Amniotic stem cell (primary cell): ENCODE results near the gene C15orf39.

Experiments
- DNase-seq: peaks from one replicate; lab custom pipeline; 2025; lab: John Stamatoyannopoulos, UW

Gene C15orf39

DNA sequence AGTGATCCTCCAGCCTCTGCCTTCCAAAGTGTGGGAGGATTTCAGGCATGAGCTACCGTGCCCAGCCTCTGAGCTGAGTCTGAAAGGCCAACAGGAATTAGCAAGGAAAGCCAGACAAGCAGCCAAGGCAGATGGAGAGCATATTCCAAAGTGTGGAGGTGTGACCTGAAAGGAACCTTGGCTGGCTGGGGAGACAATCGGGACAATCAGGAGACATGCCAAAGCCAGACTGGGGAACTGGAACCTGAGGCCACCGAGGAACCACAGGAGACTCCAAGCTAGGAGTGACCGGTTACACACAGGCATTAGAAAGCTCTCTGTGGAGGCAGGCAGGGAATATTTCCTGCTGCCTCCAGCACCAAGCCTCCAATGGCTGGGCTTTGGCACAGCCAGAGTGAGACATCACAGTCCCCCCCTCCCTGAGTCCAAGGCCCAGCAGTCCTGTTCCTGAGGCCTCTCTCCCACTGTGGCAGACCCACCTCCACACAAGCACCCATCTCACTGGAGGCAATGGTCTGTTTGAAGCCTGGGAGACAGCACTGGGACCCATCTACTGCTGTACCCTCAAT, 4.5 kb upstream of the C15orf39 start:
- DNase-seq, result no peak

- no peak for DNase-seq
Observed at GRCh38 chr15:75198560-75199356, 2.9 kb upstream of the C15orf39 start.

GRCh38 chr15:75199357-75199940, 2.2 kb upstream of the C15orf39 start:
- no peak for DNase-seq

DNA sequence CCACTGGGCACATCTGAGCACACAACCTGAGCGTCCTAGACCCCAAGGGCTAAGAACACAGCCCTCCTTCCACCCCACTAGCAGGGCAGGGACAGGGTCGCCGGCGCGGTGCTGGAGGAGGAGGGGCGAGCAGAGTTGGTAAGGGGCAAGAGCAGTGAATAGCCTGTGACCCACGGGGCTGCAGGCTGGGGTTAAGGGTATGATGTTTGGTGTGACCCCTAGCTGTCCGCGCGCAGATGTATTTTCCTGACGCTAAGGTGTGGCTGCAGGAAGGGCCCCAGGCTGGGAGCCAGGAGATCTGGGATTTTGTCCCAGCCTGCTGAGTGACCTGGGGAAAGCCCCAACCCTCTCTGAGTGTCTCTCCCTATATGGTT, 1.3 kb upstream of the C15orf39 start:
- no peak for DNase-seq

- DNase-seq, result no peak
Observed at GRCh38 chr15:75200765-75201615, 692 bp upstream of the C15orf39 start.

DNA sequence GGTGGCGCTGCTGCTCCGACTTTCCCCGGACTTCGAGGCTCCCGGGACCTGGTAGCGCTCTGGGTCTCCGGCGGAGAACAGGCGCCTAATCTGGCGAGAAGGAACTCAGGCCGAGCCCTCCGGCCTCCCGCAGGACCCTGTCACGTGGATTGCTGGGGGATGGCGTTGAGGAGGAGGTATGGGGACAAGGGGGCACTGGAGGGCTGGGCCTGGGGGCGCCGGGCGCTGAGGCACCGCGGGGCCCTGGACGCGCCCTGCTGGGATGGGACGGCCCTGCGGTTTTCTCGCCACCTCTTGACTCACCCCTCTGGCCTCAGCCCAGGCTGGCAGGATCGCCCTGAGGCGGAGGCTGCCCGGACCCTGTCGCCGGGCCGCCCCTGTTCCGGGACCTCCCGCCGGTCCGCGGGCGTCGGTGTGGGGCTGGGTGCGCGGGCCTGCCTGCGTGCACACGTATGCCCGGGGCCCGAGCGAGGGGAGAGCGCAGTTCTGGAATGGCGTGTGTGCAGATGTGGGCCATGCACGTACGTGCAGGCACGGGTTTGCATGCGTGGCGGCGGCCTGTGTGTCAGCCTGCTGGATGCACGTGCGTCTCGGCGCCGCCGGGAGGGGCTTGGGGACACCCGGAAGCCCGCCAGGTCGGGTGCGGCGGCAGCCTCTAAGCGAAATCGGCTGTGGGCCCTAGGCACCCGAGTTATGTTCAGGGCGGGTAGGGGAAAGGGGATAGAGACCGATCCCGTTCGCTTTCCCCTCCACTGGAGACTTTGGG, 752 bp downstream of the C15orf39 start:
- peak; percentile 59 for DNase-seq

GRCh38 chr15:75203017-75203907, 1.6 kb downstream of the C15orf39 start:
- no peak for DNase-seq

DNA sequence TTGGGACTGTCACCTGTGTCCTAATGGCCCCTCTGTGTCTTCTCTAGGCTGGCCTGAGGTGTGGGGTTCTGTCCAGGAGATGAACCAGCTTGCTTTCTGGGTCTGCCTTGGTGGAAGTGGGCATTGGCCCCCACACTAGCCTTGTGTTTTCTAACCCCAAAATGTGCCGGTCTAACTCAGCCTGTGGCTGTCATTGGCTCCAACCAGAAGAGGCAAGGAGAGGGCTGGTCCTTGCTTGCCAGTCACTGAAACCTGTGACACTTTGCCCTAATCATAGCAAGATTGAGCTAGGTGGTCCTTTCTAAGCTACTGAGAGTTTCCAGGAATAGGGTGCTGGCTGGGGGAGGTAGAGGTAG, 2.2 kb downstream of the C15orf39 start:
- no peak for DNase-seq

DNA sequence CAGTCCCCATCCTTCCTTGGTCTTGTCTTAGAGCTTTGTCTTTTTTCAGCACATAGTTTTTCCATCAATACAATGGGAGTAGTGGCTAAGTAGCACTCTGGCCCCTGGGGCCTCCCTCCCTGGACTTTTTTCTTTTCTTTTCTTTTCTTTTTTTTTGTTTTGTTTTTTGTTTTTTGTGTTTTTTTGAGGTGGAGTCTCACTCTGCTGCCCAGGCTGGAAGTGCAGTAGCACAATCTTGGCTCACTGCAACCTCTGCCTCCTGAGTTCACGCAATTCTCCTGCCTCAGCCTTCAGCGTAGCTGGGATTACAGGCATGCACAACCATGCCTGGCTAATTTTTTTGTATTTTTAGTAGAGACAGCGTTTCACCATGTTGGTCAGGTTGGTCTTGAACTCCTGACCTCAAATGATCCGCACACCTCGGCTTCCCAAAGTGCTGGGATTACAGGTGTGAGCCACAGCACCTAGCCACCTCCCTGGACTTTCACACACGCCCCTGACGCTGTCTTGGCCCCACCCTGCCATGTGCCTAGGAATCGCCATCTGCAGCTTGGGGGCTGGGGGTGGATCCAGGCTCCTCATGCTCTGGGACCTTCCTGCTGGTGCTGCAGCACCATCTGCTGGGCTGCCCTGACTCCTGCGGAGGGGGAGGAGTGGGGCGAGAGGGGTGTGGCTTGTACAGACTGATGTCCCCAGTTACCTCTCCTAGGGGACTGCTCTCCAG, 2.8 kb downstream of the C15orf39 start:
- DNase-seq, result peak; percentile 84

DNA sequence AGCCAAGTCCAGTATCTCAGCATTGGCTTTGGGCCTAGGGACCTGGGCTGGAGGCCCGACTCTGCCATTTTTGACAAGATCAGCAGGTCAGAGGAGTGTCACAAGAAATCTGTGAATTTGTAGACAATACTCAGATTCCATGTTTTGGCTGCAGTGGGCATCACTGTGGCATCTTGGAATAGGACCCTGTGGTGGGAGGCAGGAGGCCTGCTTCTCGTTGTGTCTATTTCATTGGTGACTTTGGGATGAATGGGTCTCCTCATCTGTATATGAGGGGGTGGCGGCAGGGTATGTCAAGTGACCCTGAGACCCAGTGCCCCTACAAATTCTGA, 3.3 kb downstream of the C15orf39 start:
- no peak for DNase-seq

GRCh38 chr15:75206006-75206405, 4.3 kb downstream of the C15orf39 start:
- no peak for DNase-seq

DNA sequence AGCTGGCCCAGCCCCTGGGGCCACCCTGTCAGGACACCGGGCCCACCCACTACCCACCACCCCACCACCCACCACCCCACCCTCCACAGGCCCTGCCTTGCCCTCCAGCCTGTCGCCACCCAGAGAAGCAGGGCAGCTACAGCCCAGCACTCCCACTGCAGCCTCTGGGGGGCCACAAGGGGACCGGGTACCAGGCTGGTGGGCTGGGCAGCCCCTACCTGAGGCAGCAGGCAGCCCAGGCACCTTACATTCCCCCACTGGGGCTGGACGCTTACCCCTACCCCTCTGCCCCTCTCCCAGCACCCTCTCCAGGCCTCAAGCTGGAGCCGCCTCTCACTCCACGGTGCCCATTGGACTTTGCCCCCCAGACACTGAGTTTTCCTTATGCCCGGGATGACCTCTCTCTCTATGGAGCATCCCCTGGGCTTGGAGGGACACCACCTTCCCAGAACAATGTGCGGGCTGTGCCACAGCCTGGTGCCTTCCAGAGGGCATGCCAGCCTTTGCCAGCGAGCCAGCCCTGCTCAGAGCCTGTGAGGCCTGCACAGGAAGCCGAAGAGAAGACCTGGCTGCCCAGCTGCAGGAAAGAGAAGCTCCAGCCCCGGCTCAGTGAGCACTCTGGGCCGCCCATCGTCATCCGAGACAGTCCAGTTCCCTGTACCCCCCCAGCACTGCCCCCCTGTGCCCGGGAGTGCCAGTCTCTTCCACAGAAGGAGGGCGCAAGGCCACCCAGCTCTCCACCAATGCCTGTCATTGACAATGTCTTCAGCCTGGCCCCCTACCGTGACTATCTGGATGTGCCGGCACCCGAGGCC, 5.3 kb downstream of the C15orf39 start:
- DNase-seq, result no peak

DNA sequence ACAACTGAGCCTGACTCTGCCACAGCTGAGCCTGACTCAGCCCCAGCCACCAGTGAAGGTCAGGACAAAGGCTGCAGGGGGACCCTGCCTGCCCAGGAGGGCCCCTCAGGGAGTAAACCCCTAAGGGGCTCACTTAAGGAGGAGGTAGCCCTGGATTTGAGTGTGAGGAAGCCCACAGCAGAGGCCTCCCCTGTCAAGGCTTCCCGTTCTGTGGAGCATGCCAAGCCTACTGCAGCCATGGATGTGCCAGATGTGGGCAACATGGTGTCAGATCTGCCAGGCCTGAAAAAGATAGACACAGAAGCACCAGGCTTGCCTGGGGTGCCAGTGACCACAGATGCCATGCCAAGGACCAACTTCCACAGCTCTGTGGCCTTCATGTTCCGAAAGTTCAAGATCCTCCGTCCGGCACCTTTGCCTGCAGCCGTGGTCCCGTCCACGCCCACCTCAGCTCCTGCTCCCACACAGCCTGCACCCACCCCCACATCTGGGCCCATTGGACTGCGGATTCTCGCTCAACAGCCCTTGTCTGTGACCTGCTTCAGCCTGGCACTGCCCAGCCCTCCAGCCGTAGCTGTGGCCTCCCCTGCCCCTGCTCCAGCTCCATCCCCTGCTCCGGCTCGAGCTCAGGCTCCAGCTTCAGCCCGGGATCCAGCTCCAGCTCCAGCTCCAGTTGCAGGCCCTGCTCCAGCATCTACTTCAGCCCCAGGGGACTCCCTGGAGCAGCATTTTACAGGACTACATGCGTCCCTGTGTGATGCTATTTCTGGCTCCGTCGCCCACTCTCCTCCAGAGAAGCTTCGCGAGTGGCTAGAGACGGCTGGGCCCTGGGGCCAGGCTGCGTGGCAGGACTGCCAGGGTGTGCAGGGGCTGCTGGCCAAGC, 6.2 kb downstream of the C15orf39 start:
- no peak for DNase-seq

DNA sequence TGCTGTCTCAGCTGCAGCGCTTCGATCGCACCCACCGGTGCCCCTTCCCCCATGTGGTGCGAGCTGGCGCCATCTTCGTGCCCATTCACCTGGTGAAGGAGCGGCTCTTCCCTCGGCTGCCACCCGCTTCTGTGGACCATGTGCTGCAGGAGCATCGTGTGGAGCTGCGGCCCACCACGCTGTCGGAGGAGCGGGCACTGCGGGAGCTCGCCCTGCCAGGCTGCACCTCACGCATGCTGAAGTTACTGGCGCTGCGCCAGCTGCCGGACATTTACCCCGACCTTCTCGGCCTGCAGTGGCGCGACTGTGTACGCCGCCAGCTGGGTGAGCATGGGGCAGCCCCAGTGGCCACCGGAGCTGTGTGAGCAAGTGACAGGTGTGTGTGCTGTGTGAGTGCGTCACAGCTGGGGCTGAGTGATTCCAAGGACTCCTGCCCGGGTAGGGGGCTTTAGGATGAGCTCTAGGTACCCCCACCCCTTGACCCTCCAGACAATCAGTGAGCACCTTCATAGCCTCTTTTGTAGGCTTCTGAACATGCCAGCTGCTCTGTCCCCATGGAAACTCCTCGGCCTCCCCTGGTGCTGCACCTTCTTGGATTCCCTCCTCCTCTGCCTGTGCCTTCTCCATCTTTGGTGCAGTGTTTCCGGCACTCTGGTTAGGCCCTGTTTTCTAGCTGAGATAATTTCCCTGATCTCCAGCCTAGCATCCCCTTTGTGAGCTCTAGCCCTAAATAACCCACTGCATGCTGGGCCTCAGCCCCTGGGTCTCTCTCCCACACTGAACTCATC, 7.0 kb downstream of the C15orf39 start:
- no peak for DNase-seq

DNA sequence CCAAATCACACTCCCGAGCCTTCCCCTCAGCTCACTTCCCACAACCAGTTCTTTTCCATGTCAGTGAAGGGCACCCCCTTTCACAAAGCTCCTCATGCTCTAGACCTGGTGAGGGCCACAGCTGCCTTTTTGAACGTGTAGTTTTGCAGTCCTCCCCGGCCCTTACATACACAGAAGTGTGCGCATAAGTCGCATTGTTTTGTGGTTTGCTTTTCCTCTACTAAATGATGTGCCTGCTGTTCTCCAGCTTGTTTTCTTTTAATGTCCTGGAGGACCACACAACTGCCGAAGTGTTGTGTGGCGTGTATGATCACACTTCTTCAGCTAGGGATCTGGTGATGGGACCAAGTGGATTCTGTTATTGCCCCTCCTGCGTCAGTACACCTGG, 7.6 kb downstream of the C15orf39 start:
- no peak for DNase-seq

- DNase-seq, result no peak
Observed at GRCh38 chr15:75210811-75211230, 9.1 kb downstream of the C15orf39 start.

DNA sequence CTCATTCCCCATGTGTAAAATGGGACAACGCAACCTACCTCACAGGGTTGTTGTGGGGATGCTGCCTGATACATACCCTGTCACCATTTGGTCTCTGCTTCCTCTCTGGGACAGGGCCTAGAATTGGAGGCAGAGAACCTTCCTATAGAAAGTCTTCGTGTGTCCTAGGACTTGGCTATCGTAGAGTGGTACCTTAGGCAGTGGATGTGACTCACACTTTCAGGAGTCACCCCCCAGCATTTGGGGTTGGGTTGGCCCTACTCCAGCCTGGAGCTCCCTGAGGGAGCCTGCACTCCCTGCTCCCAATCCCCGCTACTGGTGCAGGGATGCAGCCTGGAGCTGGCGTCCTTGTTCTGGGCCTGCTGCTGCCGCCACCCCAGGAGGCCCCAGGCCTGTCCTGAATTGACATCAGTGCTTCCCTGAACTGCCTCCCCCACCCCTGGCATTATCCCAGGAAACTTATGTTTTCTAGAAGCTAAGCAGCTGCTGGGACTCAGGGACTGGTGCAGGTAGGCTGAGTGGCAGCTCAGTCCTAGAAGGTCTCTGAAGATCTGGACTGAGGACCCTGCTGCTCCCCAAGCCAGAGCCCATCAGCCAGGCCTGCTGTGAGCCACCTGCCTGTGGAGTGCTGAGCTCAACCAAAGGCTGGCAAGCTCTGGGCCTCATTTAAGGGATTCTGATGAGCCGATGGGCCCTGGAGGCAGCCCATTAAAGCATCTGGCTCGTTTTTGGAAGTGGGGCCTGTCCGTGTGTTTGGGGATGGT, 9.9 kb downstream of the C15orf39 start:
- no peak for DNase-seq
